Measurements from ENCODE around the gene PDSS2.
A peak's percentile ranks its signal among the peaks of the same experiment; 100 is the strongest.

The PDSS2 gene

DNA sequence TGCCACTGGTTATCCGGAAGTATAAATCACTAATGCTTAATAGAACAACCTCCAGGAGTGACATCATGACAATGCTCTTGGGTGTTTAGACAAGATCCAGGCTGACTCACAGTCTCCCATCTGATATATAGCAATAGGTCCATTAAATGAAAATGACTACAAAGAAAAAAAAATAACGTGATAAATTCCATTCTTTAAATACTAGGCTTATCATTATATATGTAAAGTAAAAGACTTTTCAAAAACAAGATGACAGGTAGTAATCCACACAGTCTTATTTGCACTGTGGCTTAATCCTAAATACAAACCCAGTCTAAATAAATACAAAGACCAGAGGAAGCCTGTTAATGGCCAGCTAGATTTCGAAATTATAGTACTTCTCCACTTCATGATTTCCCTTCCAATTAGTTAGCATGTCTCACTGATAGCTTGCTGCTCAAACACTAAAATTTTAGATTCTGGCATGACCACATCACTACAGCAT lies 195.0 kb downstream of the PDSS2 start:
- DNase-seq: peak; percentile 62

DNA sequence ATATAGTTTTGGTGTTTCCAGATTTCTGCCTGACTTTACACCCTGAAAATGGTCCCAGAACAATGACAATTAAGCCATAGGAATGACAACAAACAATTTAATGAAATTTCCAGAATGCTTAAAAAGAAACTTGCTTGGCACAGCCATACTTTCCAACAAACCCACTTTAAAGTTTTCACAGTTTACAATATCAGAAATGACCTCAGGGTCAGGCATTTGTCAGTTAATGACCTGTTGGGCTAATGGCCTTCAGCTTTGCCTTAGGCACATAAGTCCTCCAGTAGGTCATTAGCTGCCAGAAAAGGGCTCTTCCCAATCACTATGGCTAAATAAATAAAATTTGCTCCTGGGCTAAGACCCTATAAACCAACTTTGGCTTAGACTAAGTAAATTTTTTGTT lies 199.4 kb downstream of the PDSS2 start:
- no peak for DNase-seq

DNA sequence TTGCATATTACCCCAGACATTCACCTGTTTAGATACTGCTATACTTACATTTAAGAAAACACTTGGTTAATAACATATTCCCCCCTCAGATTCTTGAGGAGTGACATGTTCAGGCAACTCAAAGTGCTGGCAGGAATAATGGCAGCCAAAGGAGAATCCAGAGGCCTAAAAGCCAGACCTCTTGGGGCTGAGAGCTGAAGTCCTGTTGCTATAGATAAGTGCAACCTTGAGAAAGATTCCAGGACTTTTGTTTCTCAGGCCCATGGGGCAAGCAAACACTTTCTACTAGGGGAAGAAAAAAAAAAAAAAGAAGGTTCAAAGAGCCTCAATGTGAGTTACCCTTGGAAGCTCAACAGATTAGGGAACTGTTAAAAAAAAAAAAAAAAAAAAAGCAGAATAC lies 211.2 kb downstream of the PDSS2 start:
- no peak for DNase-seq

DNA sequence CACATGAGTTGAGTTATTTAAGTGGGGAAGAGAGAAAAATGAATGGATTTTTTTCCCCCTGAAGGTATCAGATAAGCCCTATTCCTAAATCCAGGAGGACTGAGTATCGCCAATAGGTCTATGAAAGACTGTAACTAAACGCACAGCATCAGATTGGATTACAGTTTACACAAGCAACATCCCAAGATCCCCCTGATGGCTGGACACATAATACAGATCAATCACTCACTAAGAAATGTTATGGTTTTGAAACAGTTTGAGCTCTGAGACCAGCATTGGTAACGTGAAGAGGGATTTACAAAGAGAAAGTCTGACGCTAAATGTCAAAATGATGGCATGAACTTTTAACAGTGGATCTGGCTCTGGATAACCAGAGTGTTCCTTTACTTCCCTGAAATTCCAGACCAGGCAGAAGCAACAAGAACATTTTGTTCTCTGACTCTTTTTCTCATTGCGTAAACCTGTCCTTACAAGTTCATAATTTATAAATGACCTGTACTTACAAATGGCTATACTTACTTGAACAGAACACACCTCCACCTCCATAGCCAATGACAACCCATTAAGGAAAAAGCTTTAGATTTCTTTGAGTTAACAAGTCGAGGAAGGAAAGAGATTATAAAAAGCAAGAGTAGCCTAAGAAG lies 212.3 kb downstream of the PDSS2 start:
- no peak for DNase-seq

DNA sequence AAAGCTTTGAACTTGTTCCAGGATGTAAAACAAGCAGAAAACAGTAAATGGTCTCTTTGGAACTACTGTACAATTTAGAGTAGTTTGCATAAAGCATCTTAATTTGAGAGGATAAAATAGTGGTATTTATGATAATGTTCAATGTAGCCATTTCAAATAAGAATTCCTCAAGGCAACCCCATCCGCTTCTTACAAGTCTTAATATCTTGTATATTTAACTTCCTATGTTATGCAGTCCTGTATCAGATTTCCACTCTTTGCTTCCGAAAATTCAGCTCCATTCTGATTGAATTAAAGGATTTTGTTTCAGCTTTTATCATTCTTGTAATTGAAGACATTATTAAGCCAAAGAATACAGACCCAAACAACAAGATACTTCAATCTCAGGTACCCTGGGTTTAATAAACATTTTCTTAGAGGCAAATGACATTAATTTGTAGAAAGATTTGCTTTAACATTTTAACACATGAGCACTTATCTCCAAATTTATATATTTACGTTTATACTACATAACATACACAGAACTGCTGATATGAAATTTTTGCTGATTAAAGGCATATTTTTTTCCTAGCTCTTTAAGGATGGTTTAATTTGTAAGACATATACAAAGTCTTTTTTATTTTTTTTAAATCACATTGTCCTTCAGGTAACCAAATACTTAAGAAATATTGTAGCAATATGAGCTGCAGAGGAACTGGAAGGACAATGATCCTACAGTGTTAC lies 213.0 kb downstream of the PDSS2 start:
- no peak for DNase-seq

DNA sequence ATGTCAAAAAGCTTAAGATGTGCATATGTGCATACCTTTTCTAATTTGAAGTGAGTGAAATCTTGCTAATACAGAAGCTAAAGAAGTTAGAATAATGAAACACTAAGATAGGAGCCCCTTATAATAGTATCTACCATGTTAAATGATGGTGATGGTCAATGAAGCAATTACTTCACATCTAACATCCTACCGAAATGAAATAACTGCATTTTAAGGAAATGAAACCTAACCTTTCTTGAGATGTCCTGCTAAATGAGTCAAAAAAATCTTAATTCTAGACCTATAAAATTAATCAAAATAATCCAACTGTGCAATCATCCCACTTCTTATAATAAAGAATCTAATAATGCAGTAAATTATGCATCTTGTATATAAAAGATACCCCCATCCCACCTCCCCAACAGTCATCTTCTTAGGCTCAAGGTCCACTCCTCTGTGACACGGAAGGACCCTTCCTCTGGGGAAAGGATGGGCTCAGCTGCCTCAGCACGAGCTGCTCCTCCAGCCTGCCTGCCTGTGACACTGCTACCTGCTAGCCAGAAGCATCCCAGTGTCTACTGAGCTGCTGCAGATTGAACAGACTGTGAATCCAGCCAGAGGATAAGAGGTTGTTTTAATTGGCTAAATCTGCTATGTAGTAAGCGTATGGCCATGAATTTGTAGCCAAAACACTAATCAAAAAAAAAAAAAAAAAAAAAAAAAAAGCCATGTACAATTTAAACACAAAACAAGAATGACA lies 214.5 kb downstream of the PDSS2 start:
- no peak for DNase-seq

GRCh38 chr6:107244082-107244741 lies 215.2 kb downstream of the PDSS2 start:
- peak; percentile 25 for DNase-seq

- no peak for DNase-seq
Observed at GRCh38 chr6:107243471-107243870, 215.9 kb downstream of the PDSS2 start.

DNA sequence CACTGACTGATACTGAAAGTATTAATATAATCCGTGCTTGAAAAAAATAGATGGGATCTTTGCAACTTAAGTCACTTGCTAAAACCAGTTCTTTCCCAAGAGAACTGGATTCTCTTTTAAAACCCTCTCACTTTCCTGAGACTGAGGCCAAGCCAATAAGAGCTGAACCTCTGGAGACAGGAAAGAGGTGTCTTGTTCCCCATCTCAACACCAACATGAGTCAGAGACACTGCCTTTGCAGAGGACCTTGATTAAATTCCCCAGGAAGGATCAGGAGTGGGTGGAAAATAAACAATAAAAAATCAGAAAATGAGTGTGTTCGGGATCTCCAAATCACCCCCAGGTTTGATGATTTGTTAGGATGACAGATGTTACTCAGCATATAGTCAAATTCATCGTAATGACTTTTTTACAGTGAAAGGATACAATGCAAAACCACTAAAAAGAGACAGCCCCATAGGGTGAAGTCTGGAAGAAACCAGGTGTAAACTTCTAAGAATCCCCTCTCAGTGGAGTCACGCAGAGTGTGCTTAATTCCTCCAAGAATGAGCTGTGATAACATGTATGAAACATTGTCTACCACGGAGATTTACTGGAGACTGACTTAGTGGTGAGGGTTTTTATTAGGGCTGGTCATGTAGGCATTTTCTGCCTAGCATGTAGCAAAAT lies 221.2 kb downstream of the PDSS2 start:
- peak; percentile 4 for DNase-seq

DNA sequence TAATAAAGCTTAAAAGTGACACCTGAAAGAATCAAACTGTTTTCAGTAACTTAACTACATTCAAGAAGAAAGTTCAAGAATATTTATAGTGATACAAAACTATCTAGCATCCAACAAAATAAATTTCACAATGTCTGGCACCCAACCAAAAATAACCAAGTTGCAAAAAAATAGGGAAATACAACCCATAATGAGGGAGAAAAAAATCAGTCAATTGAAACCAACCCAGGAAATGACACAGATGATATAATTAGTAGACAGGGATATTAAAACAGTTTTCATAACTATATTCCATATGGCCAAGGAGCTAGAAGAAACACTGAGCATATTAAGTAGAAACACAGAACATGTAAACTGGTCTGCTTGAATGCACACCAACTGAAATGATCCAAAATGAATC lies 223.9 kb downstream of the PDSS2 start:
- DNase-seq: no peak

GRCh38 chr6:107235007-107235406 lies 224.4 kb downstream of the PDSS2 start:
- no peak for DNase-seq

DNA sequence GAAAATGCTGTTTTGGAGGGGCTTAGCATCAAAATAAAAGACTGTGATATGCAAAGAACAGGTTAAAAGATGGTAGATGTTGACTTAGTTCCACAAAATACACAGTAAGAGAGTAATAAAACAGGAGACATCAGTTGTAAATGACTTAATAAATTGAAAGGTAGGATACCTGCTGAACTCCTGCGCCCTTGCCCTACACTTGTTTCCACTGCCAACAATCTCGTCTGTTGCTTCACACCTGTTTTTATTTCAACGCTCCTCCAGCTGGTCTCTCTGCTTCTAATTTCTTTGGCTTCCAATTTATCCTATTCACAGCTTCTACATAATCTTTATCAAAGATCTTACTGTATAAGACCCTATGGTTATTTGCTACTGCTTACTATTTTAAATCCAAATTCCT lies 228.1 kb downstream of the PDSS2 start:
- DNase-seq: no peak

GRCh38 chr6:107230448-107230847 lies 228.9 kb downstream of the PDSS2 start:
- DNase-seq: no peak

DNA sequence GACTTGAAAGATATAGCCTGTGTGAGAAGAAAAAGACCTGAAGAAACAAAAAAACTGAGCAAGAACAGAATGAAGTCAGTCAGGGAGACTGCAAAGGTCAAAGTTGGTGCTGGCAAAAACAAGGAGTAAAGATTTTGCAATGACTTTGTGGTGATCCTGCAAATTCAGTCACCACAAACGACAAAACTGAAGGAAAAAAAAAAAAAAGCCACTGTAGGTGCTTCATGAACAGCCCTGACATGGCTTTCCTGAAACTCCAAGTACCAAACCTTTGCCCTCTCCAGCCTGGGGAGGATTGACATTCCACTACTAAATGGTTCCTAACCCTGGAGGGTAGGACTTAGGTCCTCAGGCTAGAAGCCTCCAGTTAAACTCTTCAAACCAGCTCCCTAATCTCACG lies 229.3 kb downstream of the PDSS2 start:
- DNase-seq: no peak

DNA sequence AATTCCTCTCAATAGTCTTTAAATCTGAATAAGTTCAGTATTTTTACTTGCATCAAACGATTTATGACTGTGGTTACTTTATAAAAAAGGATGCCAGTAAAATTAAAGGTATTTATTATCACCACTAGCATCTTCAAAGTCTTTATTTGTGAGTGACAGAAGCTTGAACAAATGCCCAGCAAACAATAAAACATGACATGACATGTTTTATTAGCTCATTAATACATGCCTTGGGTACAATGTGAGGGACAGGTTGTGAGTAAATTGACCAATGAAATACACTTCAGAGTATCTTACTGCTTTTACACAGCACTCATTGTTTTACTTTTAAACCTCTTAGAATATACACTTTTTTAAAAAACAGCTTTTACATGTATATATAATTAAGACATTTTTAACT lies 230.6 kb downstream of the PDSS2 start:
- no peak for DNase-seq

DNA sequence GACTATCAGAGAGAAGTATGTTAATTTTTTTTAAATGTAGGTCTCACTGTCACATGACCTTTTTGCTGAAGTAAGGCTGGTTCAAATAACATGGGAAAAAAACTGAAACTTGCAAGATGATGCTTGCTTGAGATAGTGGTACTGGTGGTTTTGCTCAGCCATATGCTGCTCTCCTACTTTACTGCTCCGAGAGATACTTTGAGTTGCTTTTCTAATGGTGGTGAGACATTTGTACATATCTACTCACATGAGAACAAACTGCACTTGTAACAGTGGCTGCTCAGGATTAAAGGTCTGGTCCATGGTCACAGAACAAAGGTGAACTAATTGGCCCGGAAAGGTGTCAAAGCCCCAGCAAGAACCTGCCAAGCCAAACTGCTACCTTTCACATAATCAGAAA lies 237.8 kb downstream of the PDSS2 start:
- no peak for DNase-seq

DNA sequence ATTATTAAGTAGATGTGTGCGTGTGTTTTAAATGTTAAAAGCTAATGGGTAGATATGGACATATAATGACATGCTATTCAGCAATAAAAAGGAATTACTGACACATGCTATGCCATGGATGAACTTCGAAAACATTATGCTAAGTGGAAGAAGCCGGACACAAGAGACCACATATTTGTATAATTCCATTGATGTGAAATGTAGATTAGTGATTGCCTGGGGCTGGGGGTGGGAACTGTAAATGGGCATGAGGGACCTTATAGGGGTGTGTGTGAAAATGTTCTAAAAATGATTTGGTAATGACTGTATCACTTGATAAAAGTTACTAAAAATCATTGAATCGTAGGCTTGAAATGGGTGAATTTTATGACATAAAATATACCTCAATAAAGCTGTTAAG lies 239.5 kb downstream of the PDSS2 start:
- no peak for DNase-seq

DNA sequence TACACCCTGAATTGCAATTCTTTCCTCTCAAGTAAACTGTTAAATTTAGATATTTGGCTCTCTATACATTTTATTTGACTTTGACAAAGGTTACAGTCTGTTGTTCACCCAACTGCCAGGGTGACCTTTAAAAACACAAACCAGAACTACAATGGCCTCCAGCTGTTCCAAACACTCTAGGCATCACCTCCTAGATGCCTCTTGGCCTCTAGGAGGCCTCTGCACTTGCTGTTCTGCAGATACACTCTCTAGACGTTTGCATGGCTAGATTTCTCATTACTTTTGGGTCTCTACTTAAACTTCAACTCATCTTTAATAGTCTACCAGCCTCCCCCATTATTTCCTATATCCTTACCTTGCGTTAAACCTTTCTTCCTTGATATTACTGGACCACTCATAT lies 241.2 kb downstream of the PDSS2 start:
- DNase-seq: no peak

DNA sequence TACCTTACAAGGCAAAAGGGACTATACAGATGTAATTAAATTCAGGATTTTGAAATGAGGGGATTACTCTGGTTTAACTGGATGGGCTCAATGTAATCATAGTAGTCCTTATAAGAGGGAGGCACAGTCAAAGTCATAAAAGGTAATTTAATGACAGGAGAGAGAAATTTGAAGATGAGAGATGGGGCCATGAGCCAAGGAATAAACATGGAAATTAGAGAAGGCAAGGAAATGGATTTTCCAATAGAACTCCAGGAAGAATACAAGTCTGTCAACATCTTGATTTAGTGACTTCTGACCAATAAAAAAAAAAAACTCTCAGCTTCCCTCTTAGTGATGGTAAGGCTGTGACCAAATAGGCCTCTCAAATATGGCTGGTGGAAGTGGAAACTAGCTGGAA lies 242.1 kb downstream of the PDSS2 start:
- DNase-seq: no peak

- no peak for DNase-seq
Observed at GRCh38 chr6:107216197-107216933, 243.0 kb downstream of the PDSS2 start.

DNA sequence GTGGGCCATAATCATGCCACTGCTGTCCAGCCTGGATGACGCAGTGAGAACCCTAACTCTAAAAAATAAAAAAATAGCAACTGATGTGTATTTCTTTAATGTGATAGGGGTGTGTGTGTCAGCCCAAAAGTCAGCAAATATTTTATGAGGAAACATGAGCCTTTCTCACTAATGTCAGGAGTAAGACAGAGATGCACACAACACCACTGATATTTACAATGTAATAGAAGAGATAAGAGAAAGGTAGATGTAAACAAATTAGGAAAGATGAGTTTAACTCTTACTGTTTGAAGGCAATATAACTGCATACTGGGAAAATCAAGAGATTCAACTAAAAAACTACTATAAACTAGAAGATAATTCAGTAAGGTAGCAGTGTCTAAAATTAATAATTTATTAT lies 244.0 kb downstream of the PDSS2 start:
- no peak for DNase-seq

GRCh38 chr6:107214655-107215054 lies 244.7 kb downstream of the PDSS2 start:
- DNase-seq: no peak

Measured in fibroblast of skin of abdomen (primary cell).